ENCODE measurements around the gene LRP8.

DNA sequence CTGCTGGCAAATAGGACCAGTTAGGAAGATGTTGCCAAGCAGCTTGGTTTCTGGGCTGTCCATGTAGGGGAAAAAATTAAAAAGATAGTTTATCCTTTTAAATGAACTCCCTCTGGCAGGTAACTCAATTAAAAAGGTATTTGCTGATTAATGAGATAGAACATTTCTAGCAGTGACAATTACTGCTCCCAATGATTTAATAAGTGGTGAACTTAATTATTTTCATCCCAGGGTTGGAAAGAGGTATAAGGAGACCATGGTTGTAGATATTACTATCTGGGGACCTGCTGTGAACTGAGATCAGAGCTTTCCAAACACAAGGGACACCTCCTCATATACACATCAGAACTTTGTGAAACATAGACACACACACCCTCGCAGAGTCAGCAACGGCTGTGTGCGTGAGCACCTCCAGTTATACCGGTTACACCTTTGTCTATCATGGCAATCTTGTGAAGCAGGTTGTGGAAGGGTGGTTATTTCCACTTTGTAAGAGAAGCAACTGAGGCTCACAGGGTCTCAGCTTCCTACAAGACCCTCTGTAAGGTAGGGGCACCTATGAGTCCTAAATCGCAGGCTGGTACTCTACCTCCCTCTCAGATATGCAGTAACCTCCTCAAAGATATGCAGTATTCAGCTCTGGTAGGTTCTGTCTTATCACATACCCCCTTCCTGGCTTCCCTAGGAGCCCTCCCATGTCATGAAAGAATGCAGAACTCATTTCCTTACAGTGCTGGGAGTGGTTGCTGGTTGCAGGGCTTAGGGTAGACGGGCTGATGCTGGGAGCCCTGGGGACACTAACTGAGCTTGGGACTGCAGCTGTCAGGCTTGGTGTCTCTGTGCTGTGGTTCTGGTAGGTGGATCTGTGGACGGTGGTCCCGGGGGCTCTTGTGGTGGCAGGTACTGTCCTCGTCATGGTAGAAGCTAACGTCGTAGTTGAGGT lies 71.1 kb downstream of the LRP8 start:
- TF ChIP-seq CTCF (optimal IDR thresholded peaks at IDR 0.05 in 1 of 3, IDR thresholded peaks at IDR 0.05 in 1 of 3, conservative IDR thresholded peaks at IDR 0.05 in 1 of 3; ENCODE audit: extremely low read depth in 1 of 3, insufficient read depth in 2 of 3, low read length in 3 of 3) (no peak), EZH2 (IDR thresholded peaks at IDR 0.05; ENCODE audit: low read length) (no peak)
